ENCODE data around the gene GAGE12G.
"Not testable (repeated sequence)": the region's sequence is repeated elsewhere in the genome, so short reads cannot be mapped to it uniquely, and the experiment has no call there.

Gene GAGE12G

GRCh38 chrX:49570100-49570499 is at the start of gene GAGE12G:
Gene GAGE12G (plus strand): TSS chrX:49570400. CDS start chrX:49571555, 1,155 bp downstream.
- not testable (repeated sequence) for DNase-seq

GRCh38 chrX:49531877-49532276 is 38.3 kb upstream of the GAGE12G start, which contains the start of gene GAGE12C:
Gene GAGE12C (plus strand): TSS chrX:49532177. CDS start chrX:49533332, 1,155 bp downstream.
- not testable (repeated sequence) for DNase-seq

GRCh38 chrX:49541433-49541832 is 28.8 kb upstream of the GAGE12G start, which contains the start of gene GAGE12D:
Gene GAGE12D (plus strand): TSS chrX:49541733. CDS start chrX:49542888, 1,155 bp downstream.
- DNase-seq, result not testable (repeated sequence)

- not testable (repeated sequence) for DNase-seq
Measured at GRCh38 chrX:49550989-49551388, 19.2 kb upstream of the GAGE12G start, which contains the start of gene GAGE12E. Gene GAGE12E (plus strand): TSS chrX:49551289. CDS start chrX:49552444, 1,155 bp downstream.

- DNase-seq, result not testable (repeated sequence)
Measured at GRCh38 chrX:49560542-49560941, 9.7 kb upstream of the GAGE12G start, which contains the start of gene GAGE12F. Gene GAGE12F (plus strand): TSS chrX:49560842. CDS start chrX:49561997, 1,155 bp downstream.

- not testable (repeated sequence) for DNase-seq
Measured at GRCh38 chrX:49568728-49569127, 1.5 kb upstream of the GAGE12G start.

GRCh38 chrX:49569152-49569551 is 1.0 kb upstream of the GAGE12G start:
- DNase-seq, result not testable (repeated sequence)

- not testable (repeated sequence) for DNase-seq
Measured at GRCh38 chrX:49579649-49580048, 9.4 kb downstream of the GAGE12G start, which contains the start of gene GAGE12H. Gene GAGE12H (plus strand): TSS chrX:49579949. CDS start chrX:49581104, 1,155 bp downstream.

- DNase-seq, result not testable (repeated sequence)
Measured at GRCh38 chrX:49589196-49589595, 19.0 kb downstream of the GAGE12G start, which contains the start of gene GAGE2A. Gene GAGE2A (plus strand): TSS chrX:49589496. CDS start chrX:49590651, 1,155 bp downstream.

- not testable (repeated sequence) for DNase-seq
Measured at GRCh38 chrX:49589769-49590478, 19.7 kb downstream of the GAGE12G start.

GRCh38 chrX:49590488-49590887 is 20.3 kb downstream of the GAGE12G start:
- DNase-seq, result not testable (repeated sequence)

- DNase-seq, result not testable (repeated sequence)
Measured at GRCh38 chrX:49598720-49599119, 28.5 kb downstream of the GAGE12G start, which contains the start of gene GAGE1. Gene GAGE1 (plus strand): TSS chrX:49599020. CDS start chrX:49600175, 1,155 bp downstream.

- no peak for DNase-seq
Measured at GRCh38 chrX:49610718-49611310, 40.6 kb downstream of the GAGE12G start.

GRCh38 chrX:49618574-49618973 is 48.4 kb downstream of the GAGE12G start:
- no peak for DNase-seq

All from NCI-H187 (cell line).